Measurements from ENCODE around the gene WDFY3. TPM values are rescaled to one million over a fixed set of nuclear protein-coding genes. Genes with fewer than 3 reads are reported as not detected.

The WDFY3 gene
- polyA plus RNA-seq, 1 donor (not counting 4 experiments of a cell fraction or from before 2014, with no cell fraction given), result 28.5 TPM

DNA sequence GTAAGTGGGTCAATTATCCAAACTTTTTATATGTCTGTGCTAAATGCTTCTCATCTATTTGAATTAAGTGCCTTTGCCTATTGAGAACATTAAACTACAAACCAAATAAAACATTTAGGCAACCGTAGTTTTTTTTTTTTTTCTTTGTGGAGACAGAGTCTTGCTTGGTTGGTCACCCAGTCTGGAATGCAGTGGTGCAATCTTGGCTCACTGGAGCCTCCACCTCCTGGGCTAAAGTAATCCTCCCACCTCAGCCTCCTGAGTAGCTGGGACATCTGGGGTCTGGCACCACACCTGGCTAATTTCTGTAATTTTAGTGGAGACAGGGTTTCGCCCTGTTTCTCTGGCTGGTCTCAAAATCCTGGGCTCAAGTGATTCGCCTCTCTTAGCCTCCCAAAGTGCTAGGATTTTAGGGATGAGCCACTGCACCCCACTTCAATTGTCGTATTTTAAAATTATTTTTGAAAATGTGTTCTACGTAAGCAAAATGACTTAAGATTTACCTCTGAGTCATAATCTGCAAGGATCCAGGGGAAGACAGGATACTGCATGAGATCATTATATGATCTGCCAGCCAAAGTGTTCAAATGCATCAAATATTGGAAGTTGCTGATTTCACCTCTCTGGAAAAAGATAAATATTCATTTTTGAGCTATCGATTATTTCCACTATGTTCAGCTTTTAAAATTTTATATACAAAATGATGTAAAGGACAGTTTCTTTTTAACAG is 257.9 kb downstream of the WDFY3 start:
- H3K27ac ChIP-seq (ENCODE audit: control insufficient read depth, insufficient read depth, low read length), result no peak overlapping the region
- dilution Hi-C loops (cut with MboI; ENCODE audit: extremely low pct_ligation_motif_present, low sequenced_read_pairs), result no loop called here
- peaks cover 11 to 19% of the 10 kb centered on the region in 2 experiments for H3K36me3 ChIP-seq (ENCODE audit: control insufficient read depth in 2 of 2, extremely low read depth in 1 of 2, insufficient read depth in 2 of 2, low read length in 2 of 2)
- no peak overlapping the region for H3K4me2 ChIP-seq (ENCODE audit: control insufficient read depth, extremely low read depth, insufficient read depth, low read depth, low read length)
- no peaks in the 10 kb centered on the region for H4K20me1 ChIP-seq (ENCODE audit: control insufficient read depth, extremely low read depth, insufficient read depth, low read length)
- no peak overlapping the region for H2AFZ ChIP-seq (ENCODE audit: control insufficient read depth, low read length)
- H3K27me3 ChIP-seq (ENCODE audit: control insufficient read depth, extremely low read depth, insufficient read depth, low read length), result no peaks in the 10 kb centered on the region
- DNase-seq (ENCODE audit: low read depth, low spot score) (no peak), FAIRE-seq (no peak)
- no peaks in the 10 kb centered on the region for H3K79me2 ChIP-seq (ENCODE audit: control insufficient read depth, insufficient read depth, low read length)
- H3K4me1 ChIP-seq (ENCODE audit: control insufficient read depth, extremely low read depth, insufficient read depth, low read length), result no peaks in the 10 kb centered on the region
- H3K9me3 ChIP-seq (ENCODE audit: control insufficient read depth, low read depth, low read length), result no peaks in the 10 kb centered on the region
- TF ChIP-seq, protein P1, sequence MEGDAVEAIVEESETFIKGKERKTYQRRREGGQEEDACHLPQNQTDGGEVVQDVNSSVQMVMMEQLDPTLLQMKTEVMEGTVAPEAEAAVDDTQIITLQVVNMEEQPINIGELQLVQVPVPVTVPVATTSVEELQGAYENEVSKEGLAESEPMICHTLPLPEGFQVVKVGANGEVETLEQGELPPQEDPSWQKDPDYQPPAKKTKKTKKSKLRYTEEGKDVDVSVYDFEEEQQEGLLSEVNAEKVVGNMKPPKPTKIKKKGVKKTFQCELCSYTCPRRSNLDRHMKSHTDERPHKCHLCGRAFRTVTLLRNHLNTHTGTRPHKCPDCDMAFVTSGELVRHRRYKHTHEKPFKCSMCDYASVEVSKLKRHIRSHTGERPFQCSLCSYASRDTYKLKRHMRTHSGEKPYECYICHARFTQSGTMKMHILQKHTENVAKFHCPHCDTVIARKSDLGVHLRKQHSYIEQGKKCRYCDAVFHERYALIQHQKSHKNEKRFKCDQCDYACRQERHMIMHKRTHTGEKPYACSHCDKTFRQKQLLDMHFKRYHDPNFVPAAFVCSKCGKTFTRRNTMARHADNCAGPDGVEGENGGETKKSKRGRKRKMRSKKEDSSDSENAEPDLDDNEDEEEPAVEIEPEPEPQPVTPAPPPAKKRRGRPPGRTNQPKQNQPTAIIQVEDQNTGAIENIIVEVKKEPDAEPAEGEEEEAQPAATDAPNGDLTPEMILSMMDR (optimal IDR thresholded peaks at IDR 0.05 in 1 of 3, IDR thresholded peaks at IDR 0.05 in 1 of 3, conservative IDR thresholded peaks at IDR 0.05 in 1 of 3; ENCODE audit: extremely low read depth in 1 of 3, insufficient read depth in 2 of 3, low read length in 3 of 3), result no peak
- TF ChIP-seq EZH2 (IDR thresholded peaks at IDR 0.05; ENCODE audit: low read length), result no peak
- H3K9me1 ChIP-seq (ENCODE audit: control insufficient read depth, extremely low read depth, insufficient read depth, low read length), result no peaks in the 10 kb centered on the region
- H3K9ac ChIP-seq (ENCODE audit: control insufficient read depth, extremely low read depth, insufficient read depth, low read length), result no peak overlapping the region
- no peak overlapping the region for H3K4me3 ChIP-seq (ENCODE audit: control insufficient read depth in 2 of 3, extremely low read depth in 1 of 3, insufficient read depth in 2 of 3, low read depth in 1 of 3, low read length in 3 of 3)

GRCh38 chr4:84706286-84706685 is 260.2 kb downstream of the WDFY3 start:
- H3K4me3 ChIP-seq (ENCODE audit: control insufficient read depth in 2 of 3, extremely low read depth in 1 of 3, insufficient read depth in 2 of 3, low read depth in 1 of 3, low read length in 3 of 3), result no peak overlapping the region
- no peaks in the 10 kb centered on the region for H3K9me1 ChIP-seq (ENCODE audit: control insufficient read depth, extremely low read depth, insufficient read depth, low read length)
- no peaks in the 10 kb centered on the region for H3K9me3 ChIP-seq (ENCODE audit: control insufficient read depth, low read depth, low read length)
- H4K20me1 ChIP-seq (ENCODE audit: control insufficient read depth, extremely low read depth, insufficient read depth, low read length), result no peaks in the 10 kb centered on the region
- no peak overlapping the region for H3K4me2 ChIP-seq (ENCODE audit: control insufficient read depth, extremely low read depth, insufficient read depth, low read depth, low read length)
- H3K36me3 ChIP-seq (ENCODE audit: control insufficient read depth in 2 of 2, extremely low read depth in 1 of 2, insufficient read depth in 2 of 2, low read length in 2 of 2), result peaks cover 14 to 20% of the 10 kb centered on the region in 2 experiments
- H3K27ac ChIP-seq (ENCODE audit: control insufficient read depth, insufficient read depth, low read length), result no peak overlapping the region
- no peak for FAIRE-seq
- no peaks in the 10 kb centered on the region for H3K4me1 ChIP-seq (ENCODE audit: control insufficient read depth, extremely low read depth, insufficient read depth, low read length)
- H2AFZ ChIP-seq (ENCODE audit: control insufficient read depth, low read length), result no peak overlapping the region
- H3K79me2 ChIP-seq (ENCODE audit: control insufficient read depth, insufficient read depth, low read length), result no peaks in the 10 kb centered on the region
- TF ChIP-seq EZH2 (IDR thresholded peaks at IDR 0.05; ENCODE audit: low read length), result no peak
- TF ChIP-seq, protein P1 (optimal IDR thresholded peaks at IDR 0.05 in 1 of 3, IDR thresholded peaks at IDR 0.05 in 1 of 3, conservative IDR thresholded peaks at IDR 0.05 in 1 of 3; ENCODE audit: extremely low read depth in 1 of 3, insufficient read depth in 2 of 3, low read length in 3 of 3), result no peak
- H3K27me3 ChIP-seq (ENCODE audit: control insufficient read depth, extremely low read depth, insufficient read depth, low read length), result no peaks in the 10 kb centered on the region
- no peak for DNase-seq (ENCODE audit: low read depth, low spot score)
- no peak overlapping the region for H3K9ac ChIP-seq (ENCODE audit: control insufficient read depth, extremely low read depth, insufficient read depth, low read length)
- dilution Hi-C loops (cut with MboI; ENCODE audit: extremely low pct_ligation_motif_present, low sequenced_read_pairs), result no loop called here
